GM12873 (cell line): ENCODE measurements around the gene AIP.

Experiments
- TF ChIP-seq, protein P1 (sequence below): IDR thresholded peaks from 2 replicates; pipeline ENCODE4 v1.5.1; 2012; ENCODE audit warnings: low read depth, mild to moderate bottlenecking, moderate library complexity, low read length, control low read depth; ENCODE audit not compliant: insufficient read depth; ENCODE audit errors: missing control alignments

AIP gene

DNA sequence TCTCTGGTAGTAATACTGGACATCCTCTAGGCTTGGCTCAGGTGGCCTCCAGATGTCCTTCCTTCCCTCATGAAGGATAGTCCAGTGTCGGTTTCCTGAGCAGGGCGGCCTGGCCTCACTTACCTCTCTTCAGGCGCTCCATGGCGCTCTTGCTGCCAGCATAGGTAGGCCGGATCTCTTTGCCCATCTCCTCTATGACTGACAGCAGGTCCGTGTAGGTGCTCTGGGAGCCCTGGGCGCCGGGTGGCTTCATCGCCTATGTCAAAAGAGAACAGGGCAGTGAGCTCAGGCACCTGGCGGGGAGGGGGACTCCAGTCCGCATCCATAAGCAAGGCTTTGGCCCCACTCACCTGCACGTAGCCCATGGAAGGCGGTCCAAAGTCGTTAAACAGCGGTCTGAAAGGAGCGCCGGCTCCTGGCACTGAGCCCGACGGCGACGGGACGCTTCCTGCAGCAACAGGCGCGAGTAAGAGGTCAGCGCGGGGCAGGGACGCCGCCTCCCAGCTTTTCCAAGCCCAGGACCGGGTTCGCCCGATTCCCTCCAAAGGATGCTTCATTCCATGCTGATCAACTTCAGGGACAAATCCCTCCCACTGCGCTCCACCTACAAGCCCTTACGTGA is 24.5 kb downstream of the AIP start:
- TF ChIP-seq, protein P1, sequence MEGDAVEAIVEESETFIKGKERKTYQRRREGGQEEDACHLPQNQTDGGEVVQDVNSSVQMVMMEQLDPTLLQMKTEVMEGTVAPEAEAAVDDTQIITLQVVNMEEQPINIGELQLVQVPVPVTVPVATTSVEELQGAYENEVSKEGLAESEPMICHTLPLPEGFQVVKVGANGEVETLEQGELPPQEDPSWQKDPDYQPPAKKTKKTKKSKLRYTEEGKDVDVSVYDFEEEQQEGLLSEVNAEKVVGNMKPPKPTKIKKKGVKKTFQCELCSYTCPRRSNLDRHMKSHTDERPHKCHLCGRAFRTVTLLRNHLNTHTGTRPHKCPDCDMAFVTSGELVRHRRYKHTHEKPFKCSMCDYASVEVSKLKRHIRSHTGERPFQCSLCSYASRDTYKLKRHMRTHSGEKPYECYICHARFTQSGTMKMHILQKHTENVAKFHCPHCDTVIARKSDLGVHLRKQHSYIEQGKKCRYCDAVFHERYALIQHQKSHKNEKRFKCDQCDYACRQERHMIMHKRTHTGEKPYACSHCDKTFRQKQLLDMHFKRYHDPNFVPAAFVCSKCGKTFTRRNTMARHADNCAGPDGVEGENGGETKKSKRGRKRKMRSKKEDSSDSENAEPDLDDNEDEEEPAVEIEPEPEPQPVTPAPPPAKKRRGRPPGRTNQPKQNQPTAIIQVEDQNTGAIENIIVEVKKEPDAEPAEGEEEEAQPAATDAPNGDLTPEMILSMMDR = no peak

DNA sequence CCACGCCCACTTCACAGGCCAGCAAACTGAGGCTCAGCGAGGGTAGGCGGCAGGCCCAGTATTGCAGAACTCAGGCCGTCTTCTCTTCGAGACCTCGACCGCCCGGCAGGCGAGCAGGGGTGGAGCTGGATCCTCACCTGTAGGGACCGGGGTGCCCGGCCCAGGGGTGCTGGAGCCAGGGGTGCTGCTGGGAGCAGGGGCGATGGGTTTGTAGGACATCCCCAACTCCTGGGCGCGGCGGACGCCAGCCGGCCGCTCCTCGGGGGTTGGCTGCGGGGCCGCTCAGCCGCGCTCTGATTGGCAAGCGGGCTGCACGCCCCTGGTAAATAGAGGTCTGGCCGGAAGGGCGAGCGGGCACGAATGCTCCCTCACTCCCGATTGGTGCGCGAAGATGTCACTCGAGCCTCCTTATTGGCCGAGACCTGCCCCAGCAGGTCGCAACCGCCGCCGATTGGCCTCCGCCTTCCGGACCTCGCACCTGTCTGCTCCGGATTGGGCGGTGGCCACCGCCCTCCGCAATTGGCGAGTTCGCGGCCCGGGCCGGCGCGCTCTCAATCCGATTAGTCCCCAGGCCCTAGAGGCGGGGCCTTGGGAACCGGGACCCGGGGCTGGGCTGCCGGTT is 25.1 kb downstream of the AIP start, which contains the start of gene CDK2AP2:
CDK2AP2 (minus strand) TSS at position 299 of the 622 bp plus-strand sequence; CDS start at position 219, 80 bp downstream.
- TF ChIP-seq, protein P1 = no peak

DNA sequence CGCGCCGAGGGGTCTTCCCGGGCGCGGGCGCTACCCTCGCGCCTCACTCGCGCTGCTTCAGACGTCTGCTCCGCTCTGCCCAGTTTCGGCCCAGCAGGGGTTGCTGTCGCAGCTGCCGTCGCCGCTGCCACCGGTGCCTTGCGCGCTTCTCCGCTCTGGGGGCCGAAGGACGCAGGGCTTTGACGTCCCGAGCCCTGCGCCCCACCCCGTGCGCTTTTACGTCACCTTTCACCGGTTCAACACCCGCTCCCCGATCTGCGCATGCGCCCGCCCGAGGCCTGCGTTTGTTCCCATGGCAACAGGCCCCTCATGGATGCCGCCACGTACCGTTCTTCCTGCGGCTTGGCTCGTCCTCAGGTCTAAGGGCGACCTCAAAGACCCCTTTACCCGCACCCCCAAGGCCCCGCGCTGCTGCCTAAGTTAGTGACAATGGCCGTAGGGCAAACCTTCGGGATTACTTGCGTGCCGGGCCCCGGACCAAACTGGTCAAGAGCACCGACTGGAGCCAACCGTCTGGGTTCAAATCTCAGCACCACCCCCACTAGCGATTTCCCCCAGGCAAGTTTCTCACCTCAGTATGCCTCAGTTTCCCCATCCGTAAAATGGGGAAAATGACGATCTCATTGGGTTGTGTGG is 25.8 kb downstream of the AIP start:
- TF ChIP-seq, protein P1 = no peak

- TF ChIP-seq, protein P1 = no peak
Observed at GRCh38 chr11:67510023-67510345, 27.2 kb downstream of the AIP start.

DNA sequence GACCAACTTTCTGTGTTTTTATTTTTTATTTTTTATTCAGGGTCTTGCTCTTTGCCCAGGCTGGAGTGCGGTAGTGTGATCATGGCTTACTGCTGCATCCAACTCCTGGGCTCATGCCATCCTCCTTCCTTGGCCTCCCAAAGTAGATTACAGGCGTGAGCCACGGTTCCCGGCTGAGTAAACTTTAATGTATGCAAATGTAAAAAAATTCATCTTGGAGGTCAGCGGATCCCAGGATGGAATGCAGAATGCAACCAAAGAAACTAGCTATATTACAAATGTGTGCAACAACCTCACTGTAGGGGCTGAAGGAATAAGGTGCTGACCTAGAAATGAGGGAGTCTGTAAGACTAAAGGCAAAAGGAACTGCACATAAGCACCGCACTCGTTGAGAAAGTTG is 31.3 kb downstream of the AIP start:
- TF ChIP-seq, protein P1 = no peak

DNA sequence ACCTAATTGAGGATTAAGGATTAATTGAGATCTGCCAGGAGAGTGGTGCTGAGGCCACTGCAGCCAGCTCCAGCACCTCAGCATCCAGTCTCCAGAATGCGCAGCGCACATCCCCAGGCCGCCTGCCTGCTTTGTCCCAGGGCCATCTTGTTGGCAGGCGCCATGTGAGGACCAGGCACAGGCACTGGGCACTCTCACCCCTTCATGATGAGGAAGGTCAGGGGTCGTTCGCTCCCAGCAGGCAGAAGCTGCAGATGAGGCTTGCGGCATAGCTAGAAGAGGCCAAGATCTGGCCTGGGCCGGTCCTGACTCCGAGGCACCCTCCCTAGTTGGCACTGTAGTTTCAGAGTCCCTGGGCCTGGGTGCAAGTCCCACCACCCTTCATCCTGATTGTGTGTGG is 34.0 kb downstream of the AIP start:
- TF ChIP-seq, protein P1 = no peak

- TF ChIP-seq, protein P1 = no peak
Observed at GRCh38 chr11:67517784-67518552, 35.1 kb downstream of the AIP start.
